GM10266 (cell line): Measurements from ENCODE around the gene RTBDN.

ENCODE experiments used
- DNase-seq: peaks from one replicate; pipeline ENCODE4 v3.0.0; 2012; ENCODE audit errors: extremely low spot score
- CTCF ChIP-seq: IDR thresholded peaks from 2 replicates; pipeline ENCODE4 v1.5.1; 2012; ENCODE audit warnings: mild to moderate bottlenecking, low read depth; ENCODE audit not compliant: control insufficient read depth, insufficient read depth; ENCODE audit errors: missing control alignments

The RTBDN gene

GRCh38 chr19:12872941-12873890 is 38.8 kb upstream of the RTBDN start:
- no peak for TF ChIP-seq CTCF
- DNase-seq: no peak

DNA sequence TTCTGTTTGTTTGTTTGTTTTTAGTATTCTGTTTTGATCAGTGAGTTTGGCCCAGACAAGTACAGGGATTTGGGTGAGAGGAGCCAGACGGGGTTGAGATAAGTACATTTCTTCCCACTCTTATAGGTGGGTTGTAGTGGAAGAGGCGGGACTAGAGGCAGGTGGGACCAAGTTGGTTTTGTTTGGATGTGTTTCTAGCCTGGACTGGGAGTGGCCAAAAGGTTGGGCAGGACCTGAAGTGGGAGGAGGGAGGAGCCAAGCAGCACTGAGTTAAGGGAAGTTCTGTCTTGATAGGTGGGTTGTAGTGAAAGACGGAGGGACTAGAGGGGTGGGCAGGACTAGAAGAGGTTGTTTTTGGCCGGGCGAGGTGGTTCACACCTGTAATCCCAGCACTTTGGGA is 37.9 kb upstream of the RTBDN start:
- TF ChIP-seq CTCF: no peak
- DNase-seq: no peak

DNA sequence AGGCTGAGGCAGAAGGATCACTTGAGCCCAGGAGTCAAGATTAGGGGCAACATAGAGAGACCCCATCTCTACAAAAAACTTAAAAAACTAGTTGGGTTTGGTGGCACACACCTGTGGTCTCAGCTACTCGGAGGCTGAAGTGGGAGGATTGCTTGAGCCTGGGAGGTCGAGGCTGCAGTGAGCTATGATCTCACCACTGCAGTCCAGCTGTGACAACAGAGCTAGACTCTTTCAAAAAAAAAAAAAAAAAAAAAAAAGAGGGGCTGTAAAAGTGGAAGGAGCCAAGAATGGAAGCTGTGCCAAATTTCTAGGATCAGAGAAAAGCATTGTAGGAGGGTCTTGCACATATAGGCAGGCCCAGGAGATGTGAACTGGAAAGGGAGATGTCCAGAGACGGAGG is 37.3 kb upstream of the RTBDN start:
- no peak for DNase-seq
- TF ChIP-seq CTCF: no peak

DNA sequence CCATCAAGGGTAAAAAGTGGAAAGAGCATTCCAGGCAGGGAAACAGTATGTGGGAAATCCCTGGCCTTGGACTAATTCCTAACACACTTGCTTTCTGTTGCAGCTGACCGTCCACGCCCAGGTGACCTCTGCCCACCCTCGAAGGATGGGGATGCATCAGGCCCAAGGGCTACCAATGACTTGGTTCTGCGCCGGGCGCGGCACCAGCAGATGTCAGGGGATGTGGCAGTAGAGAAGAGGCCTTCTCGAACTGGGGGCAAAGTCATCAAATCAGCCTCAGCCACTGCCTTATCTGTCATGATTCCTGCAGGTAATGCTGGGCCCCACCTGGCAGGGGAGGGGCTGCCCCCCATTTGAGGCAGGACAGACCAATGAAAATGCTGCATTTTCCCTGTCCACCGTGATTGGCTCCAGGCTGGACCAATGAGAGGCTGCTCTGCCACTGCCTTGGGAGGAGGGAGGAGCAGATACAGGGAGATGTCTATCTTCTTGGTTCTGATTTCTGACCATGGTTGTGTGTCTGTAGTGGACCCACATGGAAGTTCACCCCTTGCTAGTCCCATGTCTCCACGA is 34.2 kb upstream of the RTBDN start:
- no peak for TF ChIP-seq CTCF
- DNase-seq: peak; percentile 72

DNA sequence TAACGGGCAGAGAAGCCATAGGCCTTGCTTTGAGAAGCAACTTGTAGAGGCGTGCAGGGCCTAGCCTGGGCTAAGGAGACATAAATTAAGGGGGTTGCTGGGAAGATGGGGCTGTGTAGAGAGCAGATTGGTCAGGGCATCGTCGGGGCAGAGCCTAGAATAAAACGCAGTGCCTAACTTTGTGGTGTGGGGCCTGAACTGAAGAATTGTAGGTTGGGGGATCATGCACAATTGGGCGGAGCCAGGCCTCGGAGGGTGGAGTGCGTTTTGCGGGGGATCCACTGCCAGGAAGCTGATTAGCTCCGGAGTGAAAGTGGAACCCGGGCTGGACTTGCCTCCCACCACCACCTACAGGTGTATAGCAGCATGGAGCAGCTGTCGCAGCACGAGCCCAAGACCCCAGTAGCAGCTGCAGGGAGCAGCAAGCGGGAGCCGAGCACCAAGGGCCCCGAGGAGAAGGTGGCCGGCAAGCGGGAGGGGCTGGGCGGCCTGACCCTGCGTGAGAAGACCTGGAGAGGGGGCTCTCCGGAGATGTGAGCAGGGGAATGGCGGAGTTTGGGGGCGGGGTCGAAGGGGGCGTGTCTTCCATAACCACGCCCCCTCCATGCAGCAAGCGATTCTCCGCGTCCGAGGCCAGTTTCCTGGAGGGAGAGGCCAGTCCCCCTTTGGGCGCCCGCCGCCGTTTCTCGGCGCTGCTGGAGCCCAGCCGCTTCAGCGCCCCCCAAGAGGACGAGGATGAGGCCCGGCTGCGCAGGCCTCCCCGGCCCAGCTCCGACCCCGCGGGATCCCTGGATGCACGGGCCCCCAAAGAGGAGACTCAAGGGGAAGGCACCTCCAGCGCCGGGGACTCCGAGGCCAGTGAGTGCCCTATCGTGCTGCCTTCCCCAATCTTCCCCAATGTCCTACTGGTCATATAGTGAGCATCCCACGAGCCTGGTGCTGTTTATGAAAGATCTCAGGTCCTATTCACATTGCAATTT is 33.0 kb upstream of the RTBDN start:
- TF ChIP-seq CTCF: peak; percentile 0
- peak; percentile 96 for DNase-seq

DNA sequence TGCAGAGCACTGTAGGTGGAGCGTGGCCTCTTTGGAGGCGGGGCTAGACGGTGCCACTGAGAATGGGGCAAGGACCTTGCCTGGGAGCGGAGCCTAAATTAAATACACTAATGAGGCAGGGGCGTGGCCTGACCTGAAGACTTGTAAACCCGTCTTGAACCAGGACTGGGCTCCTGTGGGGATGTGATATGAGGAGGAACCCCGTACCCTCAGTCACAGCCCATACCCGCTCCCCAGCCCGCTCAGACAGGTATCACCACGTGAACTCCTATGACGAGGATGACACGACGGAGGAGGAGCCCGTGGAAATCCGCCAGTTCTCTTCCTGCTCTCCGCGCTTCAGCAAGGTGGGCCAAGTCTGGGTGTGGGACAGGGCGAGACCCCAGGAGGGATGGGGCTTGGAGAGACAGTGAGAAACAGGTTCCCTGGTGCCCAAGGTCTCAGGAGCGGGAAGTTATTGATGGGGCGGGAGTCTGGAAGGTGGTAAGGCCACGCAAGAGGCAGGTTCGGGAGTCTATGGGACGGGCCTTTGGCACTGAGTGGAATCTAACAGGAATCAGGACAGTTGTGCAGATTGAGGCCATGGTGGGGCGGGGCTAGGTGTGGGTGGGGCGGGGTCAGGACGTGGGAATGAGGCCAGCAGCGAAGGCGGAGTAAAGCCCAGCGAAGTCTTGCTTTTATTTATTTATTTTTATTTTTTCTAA is 32.2 kb upstream of the RTBDN start:
- no peak for DNase-seq
- TF ChIP-seq CTCF: no peak
